GM12892 (cell line): ENCODE measurements around the gene KIF3C.
"Not testable (repeated sequence)": the region's sequence is repeated elsewhere in the genome, so short reads cannot be mapped to it uniquely, and the experiment has no call there.

Experiments
- POLR2A ChIP-seq: IDR thresholded peaks from 2 replicates; pipeline ENCODE4 v1.6.1; 2011; ENCODE audit warnings: low read depth, low read length, control low read depth
- POLR2AphosphoS5 ChIP-seq: IDR thresholded peaks from 2 replicates; pipeline ENCODE4 v1.6.1; 2011; ENCODE audit warnings: low read depth, low read length, control low read depth
- TAF1 ChIP-seq: IDR thresholded peaks from 2 replicates; pipeline ENCODE4 v1.6.1; 2011; ENCODE audit warnings: low read depth, mild to moderate bottlenecking, control low read depth, low read length, borderline replicate concordance

DNA sequence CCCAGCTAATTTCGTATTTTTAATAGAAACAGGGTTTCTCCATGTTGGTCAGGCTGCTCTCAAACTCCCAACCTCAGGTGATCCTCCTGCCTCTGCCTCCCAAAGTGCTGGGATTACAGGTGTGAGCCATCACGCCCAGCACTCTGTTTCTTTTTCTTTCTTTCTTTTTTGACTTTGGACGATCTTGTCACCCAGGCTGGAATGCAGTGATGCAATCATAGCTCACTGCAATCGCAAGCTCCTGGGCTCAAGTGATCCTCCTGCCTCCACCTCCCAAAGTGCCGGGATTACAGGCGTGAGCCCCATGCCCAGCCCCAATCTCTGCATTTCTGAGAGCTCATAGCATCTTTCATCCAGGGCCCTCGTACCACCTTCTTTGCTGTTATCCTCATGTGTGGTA is 17.1 kb upstream of the KIF3C start:
- not testable (repeated sequence) for TF ChIP-seq TAF1, POLR2A, POLR2AphosphoS5
